GM23338 (cell line): ENCODE results near the gene PTCD2. TPM values are rescaled to one million over a fixed set of nuclear protein-coding genes. Genes with fewer than 3 reads are reported as not detected.

Source experiments
- ATAC-seq: fragments of 200-7000 bp; cut with Tn5 transposase; 3 replicates; pipeline ENCODE4 v1.9.1; 2020
- DNase-seq: peaks from one replicate; pipeline ENCODE4 v3.0.0-alpha.2; 2015; ENCODE audit warnings: low spot score
- H2AFZ ChIP-seq: fragments of 200-600 bp; sonication (generic); 2 replicates; pipeline ENCODE4 v1.8.0; 2016; ENCODE audit warnings: antibody characterized with exemption, mild to moderate bottlenecking, moderate library complexity
- H3F3A ChIP-seq: fragments of 200-600 bp; sonication (generic); replicated peaks from 2 replicates; pipeline ENCODE4 v1.8.0; 2017; ENCODE audit warnings: antibody characterized with exemption, mixed run types, low read depth
- H3K27ac ChIP-seq: fragments of 200-600 bp; sonication (generic); 2 replicates; pipeline ENCODE4 v1.6.1; 2016; ENCODE audit warnings: low read depth
- H3K27me3 ChIP-seq: fragments of 200-600 bp; sonication (generic); 2 replicates; pipeline ENCODE4 v1.8.0; 2016; ENCODE audit warnings: mild to moderate bottlenecking, mixed run types, moderate library complexity; ENCODE audit not compliant: insufficient read depth
- H3K36me3 ChIP-seq: fragments of 200-600 bp; sonication (generic); 2 replicates; pipeline ENCODE4 v1.8.0; 2016; ENCODE audit warnings: mild to moderate bottlenecking; ENCODE audit not compliant: insufficient read depth
- H3K4me1 ChIP-seq: fragments of 200-600 bp; sonication (generic); 2 replicates; pipeline ENCODE4 v1.8.0; 2016; ENCODE audit warnings: mild to moderate bottlenecking, moderate library complexity; ENCODE audit not compliant: insufficient read depth
- H3K4me2 ChIP-seq: fragments of 200-600 bp; sonication (generic); 2 replicates; pipeline ENCODE4 v1.7.1; 2017; ENCODE audit warnings: mixed run types
- H3K4me3 ChIP-seq: fragments of 200-600 bp; sonication (generic); 2 replicates; pipeline ENCODE4 v1.6.1; 2016; ENCODE audit warnings: mixed run types
- H3K79me2 ChIP-seq: fragments of 200-600 bp; sonication (generic); replicated peaks from 2 replicates; pipeline ENCODE4 v1.8.0; 2017; ENCODE audit warnings: mild to moderate bottlenecking; ENCODE audit not compliant: insufficient read depth
- H3K9me2 ChIP-seq: fragments of 200-600 bp; sonication (generic); 2 replicates; pipeline ENCODE4 v1.8.0; 2017; ENCODE audit not compliant: insufficient read depth
- H4K20me1 ChIP-seq: fragments of 200-600 bp; sonication (generic); replicated peaks from 2 replicates; pipeline ENCODE4 v1.8.0; 2017; ENCODE audit warnings: mild to moderate bottlenecking; ENCODE audit not compliant: insufficient read depth
- H3K27ac Mint-ChIP-seq: 2 replicates; pipeline ENCODE4 v1.8.0; 2020; ENCODE audit warnings: inconsistent platforms, mild to moderate bottlenecking, moderate library complexity, mixed read lengths
- H3K27me3 Mint-ChIP-seq: 3 replicates; pipeline ENCODE4 v1.8.0; 2022; ENCODE audit warnings: low read depth, mild to moderate bottlenecking, moderate library complexity, mixed read lengths, inconsistent platforms; ENCODE audit not compliant: insufficient read depth, poor library complexity
- H3K36me3 Mint-ChIP-seq: 3 replicates; pipeline ENCODE4 v1.8.0; 2021; ENCODE audit warnings: low read depth, mild to moderate bottlenecking, inconsistent platforms, moderate library complexity, mixed read lengths
- H3K4me1 Mint-ChIP-seq: 3 replicates; pipeline ENCODE4 v1.8.0; 2020; ENCODE audit warnings: mild to moderate bottlenecking, inconsistent platforms, mixed read lengths
- H3K4me3 Mint-ChIP-seq: 3 replicates; pipeline ENCODE4 v1.8.0; 2021; ENCODE audit warnings: moderate library complexity, mild to moderate bottlenecking, inconsistent platforms, mixed read lengths
- H3K9me3 Mint-ChIP-seq: 3 replicates; pipeline ENCODE4 v1.8.0; 2020; ENCODE audit warnings: moderate library complexity, mild to moderate bottlenecking, inconsistent platforms, mixed read lengths
- CREB1 ChIP-seq: fragments of 250-450 bp; sonication (Bioruptor Pico); IDR thresholded peaks from 2 replicates; pipeline ENCODE4 v1.5.0; 2020; ENCODE audit warnings: low read depth, mild to moderate bottlenecking, moderate library complexity
- CTCF ChIP-seq, 2 experiments: fragments of 200-600 bp in 1 of 2; sonication (generic) in 1 of 2; conservative IDR thresholded peaks; 2 replicates each; pipeline versions ENCODE4 v1.5.1 to v1.6.1; 2016 to 2017; ENCODE audit warnings: antibody characterized with exemption in 2 of 2, low read depth in 2 of 2, mild to moderate bottlenecking in 2 of 2, moderate library complexity in 1 of 2
- ETS1 ChIP-seq: IDR thresholded peaks from 2 replicates; pipeline ENCODE4 v1.6.1; 2016; ENCODE audit warnings: antibody characterized with exemption
- EZH2 ChIP-seq: fragments of 200-600 bp; sonication (generic); IDR thresholded peaks from one replicate; pipeline ENCODE4 v1.8.0; 2017; ENCODE audit warnings: antibody characterized with exemption, mild to moderate bottlenecking, low read depth; ENCODE audit not compliant: unreplicated experiment
- EZH2phosphoT487 ChIP-seq: fragments of 200-600 bp; sonication (generic); IDR thresholded peaks from one replicate; pipeline ENCODE4 v1.8.1; 2018; ENCODE audit warnings: antibody characterized with exemption; ENCODE audit not compliant: unreplicated experiment
- JUNB ChIP-seq: IDR thresholded peaks from one replicate; pipeline ENCODE4 v1.6.1; 2016; ENCODE audit warnings: antibody characterized with exemption; ENCODE audit not compliant: unreplicated experiment
- NANOG ChIP-seq: IDR thresholded peaks from 2 replicates; pipeline ENCODE4 v1.6.1; 2016; ENCODE audit warnings: antibody characterized with exemption, borderline replicate concordance
- POLR2AphosphoS5 ChIP-seq: IDR thresholded peaks from 2 replicates; pipeline ENCODE4 v1.6.1; 2016; ENCODE audit warnings: antibody characterized with exemption, low read depth
- STAT1 ChIP-seq: IDR thresholded peaks from one replicate; pipeline ENCODE4 v1.6.1; 2016; ENCODE audit warnings: antibody characterized with exemption; ENCODE audit not compliant: unreplicated experiment
- ZNF114 ChIP-seq: fragments of 250-450 bp; sonication (Bioruptor Pico); IDR thresholded peaks from 2 replicates; pipeline ENCODE4 v1.5.0; 2020; ENCODE audit warnings: mild to moderate bottlenecking, moderate library complexity
- ZNF331 ChIP-seq: fragments of 250-450 bp; sonication (Bioruptor Pico); IDR thresholded peaks from 2 replicates; pipeline ENCODE4 v1.5.0; 2020; ENCODE audit warnings: low read depth, mild to moderate bottlenecking, moderate library complexity
- ZNF462 ChIP-seq: fragments of 250-450 bp; sonication (Bioruptor Pico); IDR thresholded peaks from 2 replicates; pipeline ENCODE4 v1.5.0; 2020; ENCODE audit warnings: mild to moderate bottlenecking, moderate library complexity
- polyA plus RNA-seq: library from polyadenylated mRNA; unstranded; fragments of >200 nt; fragmentation: Nextera tagmentation; extraction: Ambion mirVana; gene quantifications from 2 replicates; pipeline ENCODE4 v1.2.1, GENCODE V29; 2016
- total RNA-seq: library from RNA; depleted of rRNA; stranded (reverse); fragments of >200 nt; shearing (Covaris generic); gene quantifications from 2 replicates; pipeline ENCODE4 v1.2.3, GENCODE V29; 2014
- TF ChIP-seq, protein P1 (sequence below): IDR thresholded peaks from one replicate; pipeline ENCODE4 v1.6.1; 2018; ENCODE audit warnings: antibody characterized with exemption; ENCODE audit not compliant: unreplicated experiment

The PTCD2 gene
- total and polyA plus RNA-seq, 2 experiments from 2014 or later, result 8.8 to 14.5 TPM

DNA sequence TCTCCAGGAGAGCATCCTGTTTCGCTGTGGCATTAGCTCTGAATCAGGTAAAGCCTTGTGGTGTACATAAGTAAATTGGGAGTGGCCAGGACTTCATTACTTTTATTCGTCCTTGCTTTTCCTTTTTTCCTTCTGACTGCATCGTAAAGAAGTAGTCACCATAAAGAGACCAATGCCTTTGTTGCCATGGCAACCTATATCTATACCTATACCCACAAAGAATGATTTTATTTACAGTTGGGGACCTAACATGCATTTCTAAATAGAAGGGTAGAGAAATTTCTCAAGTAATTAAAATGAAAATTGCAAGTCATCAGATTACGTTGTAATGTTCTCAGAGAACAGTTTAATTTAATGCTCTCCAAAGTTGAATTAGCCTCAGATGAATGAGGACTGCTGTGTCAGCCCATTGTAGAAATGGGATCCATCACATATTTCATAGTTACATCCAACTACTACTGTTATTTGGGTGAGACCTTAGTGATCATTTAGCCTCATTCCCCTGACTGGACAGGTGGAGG lies 18.6 kb downstream of the PTCD2 start:
- no peaks in the 10 kb centered on the region for H3K4me1 ChIP-seq
- peaks cover 6% of the 10 kb centered on the region for H3K4me1 Mint-ChIP-seq
- no peaks in the 10 kb centered on the region; the same call in 2 of the 3 replicates for H3K9me3 Mint-ChIP-seq
- H3K4me3 Mint-ChIP-seq, result no peak overlapping the region
- H3F3A ChIP-seq, result no peaks in the 10 kb centered on the region
- H3K27me3 ChIP-seq, result no peaks in the 10 kb centered on the region
- H3K27ac ChIP-seq, result no peak overlapping the region
- no peak overlapping the region for H3K27ac Mint-ChIP-seq
- TF ChIP-seq JUNB (no peak), EZH2phosphoT487 (no peak), STAT1 (no peak), CTCF (conservative IDR thresholded peaks at IDR 0.05; ENCODE audit: low read depth in 2 of 2) (no peak), ZNF462 (CRISPR knock-in tag) (no peak), ETS1 (no peak), NANOG (no peak), POLR2AphosphoS5 (no peak), ZNF114 (no peak), ZNF331 (no peak), EZH2 (no peak), CREB1 (CRISPR knock-in tag) (no peak)
- TF ChIP-seq, protein P1, sequence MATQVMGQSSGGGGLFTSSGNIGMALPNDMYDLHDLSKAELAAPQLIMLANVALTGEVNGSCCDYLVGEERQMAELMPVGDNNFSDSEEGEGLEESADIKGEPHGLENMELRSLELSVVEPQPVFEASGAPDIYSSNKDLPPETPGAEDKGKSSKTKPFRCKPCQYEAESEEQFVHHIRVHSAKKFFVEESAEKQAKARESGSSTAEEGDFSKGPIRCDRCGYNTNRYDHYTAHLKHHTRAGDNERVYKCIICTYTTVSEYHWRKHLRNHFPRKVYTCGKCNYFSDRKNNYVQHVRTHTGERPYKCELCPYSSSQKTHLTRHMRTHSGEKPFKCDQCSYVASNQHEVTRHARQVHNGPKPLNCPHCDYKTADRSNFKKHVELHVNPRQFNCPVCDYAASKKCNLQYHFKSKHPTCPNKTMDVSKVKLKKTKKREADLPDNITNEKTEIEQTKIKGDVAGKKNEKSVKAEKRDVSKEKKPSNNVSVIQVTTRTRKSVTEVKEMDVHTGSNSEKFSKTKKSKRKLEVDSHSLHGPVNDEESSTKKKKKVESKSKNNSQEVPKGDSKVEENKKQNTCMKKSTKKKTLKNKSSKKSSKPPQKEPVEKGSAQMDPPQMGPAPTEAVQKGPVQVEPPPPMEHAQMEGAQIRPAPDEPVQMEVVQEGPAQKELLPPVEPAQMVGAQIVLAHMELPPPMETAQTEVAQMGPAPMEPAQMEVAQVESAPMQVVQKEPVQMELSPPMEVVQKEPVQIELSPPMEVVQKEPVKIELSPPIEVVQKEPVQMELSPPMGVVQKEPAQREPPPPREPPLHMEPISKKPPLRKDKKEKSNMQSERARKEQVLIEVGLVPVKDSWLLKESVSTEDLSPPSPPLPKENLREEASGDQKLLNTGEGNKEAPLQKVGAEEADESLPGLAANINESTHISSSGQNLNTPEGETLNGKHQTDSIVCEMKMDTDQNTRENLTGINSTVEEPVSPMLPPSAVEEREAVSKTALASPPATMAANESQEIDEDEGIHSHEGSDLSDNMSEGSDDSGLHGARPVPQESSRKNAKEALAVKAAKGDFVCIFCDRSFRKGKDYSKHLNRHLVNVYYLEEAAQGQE, result no peak
- H4K20me1 ChIP-seq, result no peaks in the 10 kb centered on the region
- H3K36me3 Mint-ChIP-seq, result peaks cover 40% of the 10 kb centered on the region
- H2AFZ ChIP-seq, result no peak overlapping the region
- ATAC-seq (no peak), DNase-seq (no peak)
- peaks cover under 1% of the 10 kb centered on the region for H3K27me3 Mint-ChIP-seq
- no peaks in the 10 kb centered on the region for H3K9me2 ChIP-seq
- no peaks in the 10 kb centered on the region for H3K79me2 ChIP-seq
- no peak overlapping the region for H3K4me2 ChIP-seq
- no peak overlapping the region for H3K4me3 ChIP-seq
- H3K36me3 ChIP-seq, result peaks cover 20% of the 10 kb centered on the region
